Loucy (cell line): Measurements from ENCODE around the gene MYH14.

Source experiments
- CTCF ChIP-seq: fragments of 200-600 bp; sonication (generic); conservative IDR thresholded peaks from 2 replicates; pipeline ENCODE4 v1.5.1; 2014; ENCODE audit warnings: mild to moderate bottlenecking, antibody characterized with exemption, low read length
- EZH2phosphoT487 ChIP-seq: fragments of 200-600 bp; IDR thresholded peaks from 2 replicates; pipeline ENCODE4 v1.6.1; 2018; ENCODE audit warnings: antibody characterized with exemption, mild to moderate bottlenecking, moderate library complexity, borderline replicate concordance

GRCh38 chr19:50207730-50208129 is 4.3 kb downstream of the MYH14 start:
- no peak for TF ChIP-seq CTCF
- no peak for TF ChIP-seq EZH2phosphoT487
